Progenitor cell of endocrine pancreas (in vitro differentiated cells): ENCODE data around the gene SPINK4. TPM values are rescaled to one million over a fixed set of nuclear protein-coding genes. Genes with fewer than 3 reads are reported as not detected.

ENCODE experiments used
- DNase-seq: peaks from one replicate; pipeline ENCODE4 v3.0.0; 2021; ENCODE audit warnings: low spot score; ENCODE audit not compliant: unreplicated experiment
- H3K27ac Mint-ChIP-seq: 2 replicates; pipeline ENCODE4 v1.8.0; 2021; ENCODE audit warnings: mild to moderate bottlenecking, moderate library complexity, mixed read lengths
- H3K27me3 Mint-ChIP-seq: 2 replicates; pipeline ENCODE4 v1.8.0; 2021; ENCODE audit warnings: mixed read lengths
- H3K36me3 Mint-ChIP-seq: 2 replicates; pipeline ENCODE4 v1.8.0; 2022; ENCODE audit warnings: mixed read lengths; ENCODE audit not compliant: insufficient read depth
- H3K4me1 Mint-ChIP-seq: 2 replicates; pipeline ENCODE4 v1.8.0; 2021; ENCODE audit warnings: low read depth, mixed read lengths
- H3K4me3 Mint-ChIP-seq: 2 replicates; pipeline ENCODE4 v1.8.0; 2021; ENCODE audit warnings: low read depth, mild to moderate bottlenecking, moderate library complexity, mixed read lengths
- H3K9me3 Mint-ChIP-seq: 2 replicates; pipeline ENCODE4 v1.8.0; 2021; ENCODE audit warnings: low read depth, mixed read lengths
- total RNA-seq: library from RNA; stranded (reverse); gene quantifications from 2 replicates; pipeline ENCODE4 v1.2.1, GENCODE V29; 2021
- TF ChIP-seq, protein P1 (sequence below): fragments of 200-600 bp; sonication (generic); IDR thresholded peaks from one replicate; pipeline ENCODE4 v1.5.0; 2021; ENCODE audit warnings: antibody characterized with exemption, mild to moderate bottlenecking; ENCODE audit not compliant: unreplicated experiment

The SPINK4 gene
- total RNA-seq, 1 donor from 2014 or later, result not detected

GRCh38 chr9:33293782-33294181 is 53.8 kb downstream of the SPINK4 start:
- no peak overlapping the region for H3K27ac Mint-ChIP-seq
- peaks cover 12% of the 10 kb centered on the region for H3K36me3 Mint-ChIP-seq
- DNase-seq, result no peak
- TF ChIP-seq, protein P1, sequence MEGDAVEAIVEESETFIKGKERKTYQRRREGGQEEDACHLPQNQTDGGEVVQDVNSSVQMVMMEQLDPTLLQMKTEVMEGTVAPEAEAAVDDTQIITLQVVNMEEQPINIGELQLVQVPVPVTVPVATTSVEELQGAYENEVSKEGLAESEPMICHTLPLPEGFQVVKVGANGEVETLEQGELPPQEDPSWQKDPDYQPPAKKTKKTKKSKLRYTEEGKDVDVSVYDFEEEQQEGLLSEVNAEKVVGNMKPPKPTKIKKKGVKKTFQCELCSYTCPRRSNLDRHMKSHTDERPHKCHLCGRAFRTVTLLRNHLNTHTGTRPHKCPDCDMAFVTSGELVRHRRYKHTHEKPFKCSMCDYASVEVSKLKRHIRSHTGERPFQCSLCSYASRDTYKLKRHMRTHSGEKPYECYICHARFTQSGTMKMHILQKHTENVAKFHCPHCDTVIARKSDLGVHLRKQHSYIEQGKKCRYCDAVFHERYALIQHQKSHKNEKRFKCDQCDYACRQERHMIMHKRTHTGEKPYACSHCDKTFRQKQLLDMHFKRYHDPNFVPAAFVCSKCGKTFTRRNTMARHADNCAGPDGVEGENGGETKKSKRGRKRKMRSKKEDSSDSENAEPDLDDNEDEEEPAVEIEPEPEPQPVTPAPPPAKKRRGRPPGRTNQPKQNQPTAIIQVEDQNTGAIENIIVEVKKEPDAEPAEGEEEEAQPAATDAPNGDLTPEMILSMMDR, result no peak
- H3K4me3 Mint-ChIP-seq, result no peak overlapping the region
- H3K9me3 Mint-ChIP-seq, result no peaks in the 10 kb centered on the region
- no peaks in the 10 kb centered on the region for H3K27me3 Mint-ChIP-seq
- H3K4me1 Mint-ChIP-seq, result peaks cover 23% of the 10 kb centered on the region

DNA sequence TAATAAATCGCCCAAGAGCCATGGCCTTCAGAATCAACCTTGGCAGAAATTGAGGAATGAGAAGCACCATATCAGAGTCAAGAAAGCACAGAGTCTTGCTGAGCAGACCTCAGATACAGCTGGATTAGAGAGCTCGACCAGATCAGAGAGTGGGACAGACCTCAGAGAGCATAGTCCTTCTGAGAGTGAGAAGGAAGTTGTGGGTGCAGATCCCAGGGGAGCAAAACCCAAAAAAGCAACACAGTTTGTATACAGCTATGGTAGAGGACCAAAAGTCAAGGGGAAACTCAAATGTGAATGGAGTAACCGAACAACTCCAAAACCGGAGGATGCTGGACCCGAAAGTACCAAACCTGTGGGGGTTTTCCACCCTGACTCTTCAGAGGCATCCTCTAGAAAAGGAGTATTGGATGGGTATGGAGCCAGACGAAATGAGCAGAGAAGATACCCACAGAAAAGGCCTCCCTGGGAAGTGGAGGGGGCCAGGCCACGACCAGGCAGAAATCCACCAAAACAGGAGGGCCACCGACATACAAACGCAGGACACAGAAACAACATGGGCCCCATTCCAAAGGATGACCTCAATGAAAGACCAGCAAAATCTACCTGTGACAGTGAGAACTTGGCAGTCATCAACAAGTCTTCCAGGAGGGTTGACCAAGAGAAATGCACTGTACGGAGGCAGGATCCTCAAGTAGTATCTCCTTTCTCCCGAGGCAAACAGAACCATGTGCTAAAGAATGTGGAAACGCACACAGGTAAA is 54.9 kb downstream of the SPINK4 start:
- Mint-ChIP-seq H3K27ac (no peak overlapping the region), H3K9me3 (no peaks in the 10 kb centered on the region), H3K4me3 (no peak overlapping the region), H3K27me3 (no peaks in the 10 kb centered on the region), H3K4me1 (peaks cover 23% of the 10 kb centered on the region), H3K36me3 (peaks cover 14% of the 10 kb centered on the region)
- no peak for DNase-seq
- TF ChIP-seq, protein P1, result no peak

DNA sequence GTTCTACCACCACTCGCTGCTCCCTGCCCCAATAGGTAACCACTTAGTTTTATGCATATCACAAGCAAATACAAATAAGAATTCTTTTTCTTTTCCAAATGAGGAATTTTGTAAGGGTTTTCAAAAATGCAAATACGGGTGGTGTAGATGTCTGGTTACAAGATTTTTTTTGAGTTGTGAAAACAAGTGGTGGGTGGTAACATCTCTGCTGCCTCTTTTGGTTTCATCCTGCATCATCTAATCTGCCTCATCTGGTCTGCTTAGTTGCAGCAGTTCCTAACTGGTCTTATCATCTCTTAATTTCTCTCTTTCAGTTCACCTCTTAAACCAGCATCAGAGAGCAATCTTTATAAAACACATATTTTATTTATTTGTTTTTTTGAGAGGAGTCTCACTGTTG is 55.6 kb downstream of the SPINK4 start:
- Mint-ChIP-seq H3K27me3 (no peaks in the 10 kb centered on the region), H3K4me1 (peaks cover 21% of the 10 kb centered on the region), H3K4me3 (no peak overlapping the region), H3K27ac (no peak overlapping the region), H3K9me3 (no peaks in the 10 kb centered on the region), H3K36me3 (peaks cover 15% of the 10 kb centered on the region)
- DNase-seq, result no peak
- TF ChIP-seq, protein P1, result no peak

DNA sequence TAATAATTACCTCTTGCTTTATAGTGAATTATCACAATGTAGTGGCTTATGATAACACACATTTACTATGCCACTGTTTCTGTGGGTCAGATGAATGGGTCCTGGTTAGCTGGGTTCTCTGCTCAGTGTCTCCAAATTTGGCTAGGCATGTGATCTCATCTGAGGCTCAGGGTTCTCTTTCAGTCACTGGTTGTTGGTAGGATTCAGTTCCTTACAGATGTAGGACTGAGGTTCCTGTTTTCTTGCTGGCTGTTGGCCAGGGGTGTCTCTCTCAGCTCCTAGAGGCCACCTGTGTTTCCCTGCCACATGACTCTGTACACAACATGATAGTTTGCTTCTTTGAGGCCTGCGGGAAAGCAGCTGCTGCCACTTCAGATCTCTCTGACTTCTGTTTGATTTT is 57.5 kb downstream of the SPINK4 start:
- peaks cover 17% of the 10 kb centered on the region for H3K36me3 Mint-ChIP-seq
- H3K4me3 Mint-ChIP-seq, result no peak overlapping the region
- H3K27me3 Mint-ChIP-seq, result no peaks in the 10 kb centered on the region
- H3K9me3 Mint-ChIP-seq, result no peaks in the 10 kb centered on the region
- DNase-seq, result no peak
- peak overlapping the region; percentile 36 for H3K27ac Mint-ChIP-seq
- TF ChIP-seq, protein P1, result no peak
- peaks cover 10% of the 10 kb centered on the region for H3K4me1 Mint-ChIP-seq

Other genes starting within 250 kb of the SPINK4 start
- gene APTX, start 238.5 kb upstream of the SPINK4 start, total RNA-seq, result 32.9 and 36.1 TPM in 2 replicates
- gene DNAJA1, start 214.9 kb upstream of the SPINK4 start, total RNA-seq, result 240 and 247 TPM in 2 replicates
- 25.2 and 25.4 TPM in 2 replicates for gene SMU1, start 163.5 kb upstream of the SPINK4 start, total RNA-seq
- 49.9 and 53.1 TPM in 2 replicates for gene B4GALT1, start 72.8 kb upstream of the SPINK4 start, total RNA-seq
- 67.7 and 71.5 TPM in 2 replicates for gene BAG1, start 24.5 kb downstream of the SPINK4 start, total RNA-seq
- 43.3 and 48.9 TPM in 2 replicates for gene CHMP5, start 24.9 kb downstream of the SPINK4 start, total RNA-seq
- 29.4 and 32.0 TPM in 2 replicates for gene NFX1, start 50.3 kb downstream of the SPINK4 start, total RNA-seq
- gene AQP7, start 162.4 kb downstream of the SPINK4 start, total RNA-seq, result 3.3 and 4.4 TPM in 2 replicates
- 6.3 and 6.9 TPM in 2 replicates for gene AQP3, start 207.4 kb downstream of the SPINK4 start, total RNA-seq
- gene NOL6, start 233.8 kb downstream of the SPINK4 start, total RNA-seq, result 29.6 and 32.7 TPM in 2 replicates